ENCODE measurements around the gene GPR107. TPM values are rescaled to one million over a fixed set of nuclear protein-coding genes. Genes with fewer than 3 reads are reported as not detected.

GPR107 gene
- polyA plus RNA-seq, 4 donors, result 2.7 to 37.1 (median 12.8) TPM

GRCh38 chr9:130042885-130043653 is 10.6 kb upstream of the GPR107 start, which contains the start of gene FNBP1:
FNBP1 (minus strand) TSS chr9:130043189; CDS start chr9:130042975, 214 bp downstream.
- peak; percentile 49 to 85 for DNase-seq
- Histone ChIP-seq H3K27ac (ENCODE audit: low read depth in 1 of 3, low read length in 2 of 3) (peak within 1 kb of the TSS; percentile 81 to 95 (median 94)), H3K4me1 (ENCODE audit: control insufficient read depth in 3 of 3, insufficient read depth in 2 of 3, low read depth in 1 of 3, low read length in 2 of 3) (peaks cover 0 to 18% (median 3%) of the 10 kb centered on the region in 3 donors), H3K4me3 (ENCODE audit: low read depth in 1 of 3, low read length in 3 of 3) (peak within 1 kb of the TSS; percentile 73 to 96 (median 82)), H3K36me3 (ENCODE audit: control insufficient read depth in 3 of 3, insufficient read depth in 2 of 3, low read depth in 1 of 3, low read length in 3 of 3) (no peaks in the 10 kb centered on the region), H3K27me3 (ENCODE audit: control insufficient read depth in 3 of 3, insufficient read depth in 3 of 3, low read length in 3 of 3) (peaks cover 0 to 23% (median 2%) of the 10 kb centered on the region in 3 donors), H3K9me3 (ENCODE audit: control insufficient read depth in 2 of 2, insufficient read depth in 1 of 2, low read depth in 1 of 2, low read length in 1 of 2) (no peaks in the 10 kb centered on the region)
- no peak for FAIRE-seq
- WGBS, 3 donors, result 0% methylated on average over 37 to 91 of the region's 92 CpGs

- peak overlapping the region; percentile 13 to 81 (median 81) for H3K27ac ChIP-seq (ENCODE audit: low read depth in 1 of 3, low read length in 2 of 3)
- no peaks in the 10 kb centered on the region for H3K9me3 ChIP-seq (ENCODE audit: control insufficient read depth in 2 of 2, insufficient read depth in 1 of 2, low read depth in 1 of 2, low read length in 1 of 2)
- DNase-seq (peak in 1 of 2 donors; percentile 63), FAIRE-seq (no peak)
- H3K36me3 ChIP-seq (ENCODE audit: control insufficient read depth in 3 of 3, insufficient read depth in 2 of 3, low read depth in 1 of 3, low read length in 3 of 3), result no peaks in the 10 kb centered on the region
- peaks cover 0 to 23% (median 2%) of the 10 kb centered on the region in 3 donors for H3K27me3 ChIP-seq (ENCODE audit: control insufficient read depth in 3 of 3, insufficient read depth in 3 of 3, low read length in 3 of 3)
- peaks cover 0 to 18% (median 3%) of the 10 kb centered on the region in 3 donors for H3K4me1 ChIP-seq (ENCODE audit: control insufficient read depth in 3 of 3, insufficient read depth in 2 of 3, low read depth in 1 of 3, low read length in 2 of 3)
- peak overlapping the region; percentile 66 to 96 (median 82) for H3K4me3 ChIP-seq (ENCODE audit: low read depth in 1 of 3, low read length in 3 of 3)
- 23 to 29% (median 26%) methylated on average over 37 of the region's 37 CpGs for WGBS, 3 donors
Measured at GRCh38 chr9:130043654-130044623, 9.8 kb upstream of the GPR107 start.

- H3K27ac ChIP-seq (ENCODE audit: low read depth in 1 of 3, low read length in 2 of 3), result no peak overlapping the region
- WGBS, 3 donors, result 61 to 67% (median 62%) methylated on average over 4 of the region's 4 CpGs
- H3K36me3 ChIP-seq (ENCODE audit: control insufficient read depth in 3 of 3, insufficient read depth in 2 of 3, low read depth in 1 of 3, low read length in 3 of 3), result no peaks in the 10 kb centered on the region
- no peaks in the 10 kb centered on the region for H3K9me3 ChIP-seq (ENCODE audit: control insufficient read depth in 2 of 2, insufficient read depth in 1 of 2, low read depth in 1 of 2, low read length in 1 of 2)
- DNase-seq (no peak), FAIRE-seq (no peak)
- H3K27me3 ChIP-seq (ENCODE audit: control insufficient read depth in 3 of 3, insufficient read depth in 3 of 3, low read length in 3 of 3), result peaks cover 0 to 20% (median 2%) of the 10 kb centered on the region in 3 donors
- no peak overlapping the region for H3K4me3 ChIP-seq (ENCODE audit: low read depth in 1 of 3, low read length in 3 of 3)
- H3K4me1 ChIP-seq (ENCODE audit: control insufficient read depth in 3 of 3, insufficient read depth in 2 of 3, low read depth in 1 of 3, low read length in 2 of 3), result peaks cover 0 to 17% (median 3%) of the 10 kb centered on the region in 3 donors
Measured at GRCh38 chr9:130045725-130046450, 7.8 kb upstream of the GPR107 start.

- WGBS, 3 donors, result 87 to 89% (median 88%) methylated on average over 11 of the region's 11 CpGs
Measured at GRCh38 chr9:130049431-130050210, 4.1 kb upstream of the GPR107 start.

GRCh38 chr9:130050462-130050861 is 3.2 kb upstream of the GPR107 start:
- no peak overlapping the region for H3K4me3 ChIP-seq (ENCODE audit: low read depth in 1 of 3, low read length in 3 of 3)
- no peak for FAIRE-seq

More at GRCh38 chr9:130049431-130050210, 4.1 kb upstream of the GPR107 start:
- no peaks in the 10 kb centered on the region for H3K27me3 ChIP-seq (ENCODE audit: control insufficient read depth in 3 of 3, insufficient read depth in 3 of 3, low read length in 3 of 3)
- H3K36me3 ChIP-seq (ENCODE audit: control insufficient read depth in 3 of 3, insufficient read depth in 2 of 3, low read depth in 1 of 3, low read length in 3 of 3), result no peaks in the 10 kb centered on the region
- H3K4me3 ChIP-seq (ENCODE audit: low read depth in 1 of 3, low read length in 3 of 3), result no peak overlapping the region
- H3K9me3 ChIP-seq (ENCODE audit: control insufficient read depth in 2 of 2, insufficient read depth in 1 of 2, low read depth in 1 of 2, low read length in 1 of 2), result no peaks in the 10 kb centered on the region
- no peak for DNase-seq
- no peak overlapping the region for H3K27ac ChIP-seq (ENCODE audit: low read depth in 1 of 3, low read length in 2 of 3)
- FAIRE-seq, result no peak
- peaks cover 0 to 5% (median 4%) of the 10 kb centered on the region in 3 donors for H3K4me1 ChIP-seq (ENCODE audit: control insufficient read depth in 3 of 3, insufficient read depth in 2 of 3, low read depth in 1 of 3, low read length in 2 of 3)

GRCh38 chr9:130051855-130052254 is 1.9 kb upstream of the GPR107 start:
- no peaks in the 10 kb centered on the region for H3K36me3 ChIP-seq (ENCODE audit: control insufficient read depth in 3 of 3, insufficient read depth in 2 of 3, low read depth in 1 of 3, low read length in 3 of 3)
- no peaks in the 10 kb centered on the region for H3K9me3 ChIP-seq (ENCODE audit: control insufficient read depth in 2 of 2, insufficient read depth in 1 of 2, low read depth in 1 of 2, low read length in 1 of 2)
- DNase-seq, result no peak
- no peak for FAIRE-seq
- H3K27me3 ChIP-seq (ENCODE audit: control insufficient read depth in 3 of 3, insufficient read depth in 3 of 3, low read length in 3 of 3), result no peaks in the 10 kb centered on the region
- H3K4me1 ChIP-seq (ENCODE audit: control insufficient read depth in 3 of 3, insufficient read depth in 2 of 3, low read depth in 1 of 3, low read length in 2 of 3), result peaks cover 0 to 6% (median 5%) of the 10 kb centered on the region in 3 donors
- H3K4me3 ChIP-seq (ENCODE audit: low read depth in 1 of 3, low read length in 3 of 3), result no peak overlapping the region
- no peak overlapping the region for H3K27ac ChIP-seq (ENCODE audit: low read depth in 1 of 3, low read length in 2 of 3)

More at GRCh38 chr9:130050462-130050861, 3.2 kb upstream of the GPR107 start:
- WGBS, 3 donors, result 95 to 97% (median 96%) methylated on average over 3 of the region's 3 CpGs
- H3K9me3 ChIP-seq (ENCODE audit: control insufficient read depth in 2 of 2, insufficient read depth in 1 of 2, low read depth in 1 of 2, low read length in 1 of 2), result no peaks in the 10 kb centered on the region
- H3K4me1 ChIP-seq (ENCODE audit: control insufficient read depth in 3 of 3, insufficient read depth in 2 of 3, low read depth in 1 of 3, low read length in 2 of 3), result peaks cover 0 to 6% (median 5%) of the 10 kb centered on the region in 3 donors
- H3K36me3 ChIP-seq (ENCODE audit: control insufficient read depth in 3 of 3, insufficient read depth in 2 of 3, low read depth in 1 of 3, low read length in 3 of 3), result no peaks in the 10 kb centered on the region
- no peaks in the 10 kb centered on the region for H3K27me3 ChIP-seq (ENCODE audit: control insufficient read depth in 3 of 3, insufficient read depth in 3 of 3, low read length in 3 of 3)
- H3K27ac ChIP-seq (ENCODE audit: low read depth in 1 of 3, low read length in 2 of 3), result no peak overlapping the region
- no peak for DNase-seq

GRCh38 chr9:130053109-130053503 is 600 bp upstream of the GPR107 start:
- peak overlapping the region; percentile 62 to 89 (median 85) for H3K27ac ChIP-seq (ENCODE audit: low read depth in 1 of 3, low read length in 2 of 3)
- H3K4me1 ChIP-seq (ENCODE audit: control insufficient read depth in 3 of 3, insufficient read depth in 2 of 3, low read depth in 1 of 3, low read length in 2 of 3), result peaks cover 0 to 6% (median 5%) of the 10 kb centered on the region in 3 donors
- FAIRE-seq (no peak), DNase-seq (no peak)
- H3K36me3 ChIP-seq (ENCODE audit: control insufficient read depth in 3 of 3, insufficient read depth in 2 of 3, low read depth in 1 of 3, low read length in 3 of 3), result no peaks in the 10 kb centered on the region
- no peaks in the 10 kb centered on the region for H3K9me3 ChIP-seq (ENCODE audit: control insufficient read depth in 2 of 2, insufficient read depth in 1 of 2, low read depth in 1 of 2, low read length in 1 of 2)
- WGBS, 3 donors, result 15 to 16% (median 16%) methylated on average over 9 of the region's 9 CpGs
- H3K4me3 ChIP-seq (ENCODE audit: low read depth in 1 of 3, low read length in 3 of 3), result peak overlapping the region; percentile 66 to 96 (median 90)
- H3K27me3 ChIP-seq (ENCODE audit: control insufficient read depth in 3 of 3, insufficient read depth in 3 of 3, low read length in 3 of 3), result no peaks in the 10 kb centered on the region
